Hematopoietic multipotent progenitor cell treated with erythropoietin and hydrocortisone succinate and interleukin-3 and kit ligand, for 4 days (in vitro differentiated cells): ENCODE results near the gene CADPS2.
"Not testable (repeated sequence)": the region's sequence is repeated elsewhere in the genome, so short reads cannot be mapped to it uniquely, and the experiment has no call there.

ENCODE experiments used
- DNase-seq: peaks from one replicate; pipeline ENCODE4 v3.0.0-alpha.2; 2015

Gene CADPS2

DNA sequence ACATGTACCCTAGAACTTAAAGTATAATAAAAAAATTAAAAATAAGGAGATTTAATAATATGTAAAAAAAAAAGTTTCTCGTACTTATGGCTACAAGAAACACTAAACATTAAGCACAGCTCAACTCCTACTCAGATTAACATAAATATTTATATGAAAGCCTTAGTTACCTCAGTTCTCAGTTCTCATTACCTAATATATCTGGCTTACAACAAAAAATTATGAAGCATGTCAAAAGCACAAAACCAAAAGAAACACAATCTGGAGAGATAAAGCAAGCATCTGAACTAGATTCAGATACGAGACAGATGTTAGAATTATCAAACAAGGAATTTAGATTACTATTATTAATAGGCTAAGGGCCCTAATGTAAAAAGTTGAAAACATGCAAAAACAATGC is 227.4 kb downstream of the CADPS2 start:
- no peak for DNase-seq

DNA sequence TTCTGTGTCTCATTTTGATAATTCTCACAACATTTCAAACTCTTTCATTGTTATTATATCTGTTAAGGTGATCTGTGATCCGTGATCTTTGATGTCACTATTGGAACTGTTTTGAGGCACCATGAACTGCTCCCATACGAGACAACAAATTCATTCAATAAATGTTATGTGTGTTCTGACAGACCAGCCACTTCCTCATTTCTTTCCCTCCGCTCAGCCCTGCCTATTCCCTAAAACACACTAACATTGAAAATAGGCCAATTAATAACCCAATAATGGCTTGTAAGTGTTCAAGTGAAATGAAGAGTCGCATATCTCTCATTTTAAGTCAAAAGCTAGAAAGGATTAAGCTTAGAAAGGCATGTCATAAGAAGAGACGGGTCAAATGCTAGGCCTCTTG is 232.6 kb downstream of the CADPS2 start:
- DNase-seq, result no peak

DNA sequence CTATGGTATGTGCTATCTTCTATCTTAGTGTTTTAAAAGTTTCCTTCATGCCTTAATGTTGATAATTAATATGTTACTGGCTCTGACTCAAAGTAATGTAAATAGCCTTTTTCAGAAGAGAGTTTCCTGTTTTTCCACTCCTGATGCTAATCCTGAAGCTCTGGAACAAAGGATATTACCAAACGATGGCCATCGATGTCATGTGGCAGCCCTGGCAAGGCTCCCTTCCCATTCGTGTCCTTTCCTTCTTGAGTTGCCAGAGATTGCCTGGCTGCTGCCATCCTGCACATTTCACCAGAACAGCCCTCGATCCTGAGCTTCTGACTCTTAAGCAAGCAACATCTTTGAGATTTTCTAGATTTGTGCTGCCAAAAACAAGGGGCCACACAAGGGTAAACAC is 233.4 kb downstream of the CADPS2 start:
- DNase-seq, result no peak

DNA sequence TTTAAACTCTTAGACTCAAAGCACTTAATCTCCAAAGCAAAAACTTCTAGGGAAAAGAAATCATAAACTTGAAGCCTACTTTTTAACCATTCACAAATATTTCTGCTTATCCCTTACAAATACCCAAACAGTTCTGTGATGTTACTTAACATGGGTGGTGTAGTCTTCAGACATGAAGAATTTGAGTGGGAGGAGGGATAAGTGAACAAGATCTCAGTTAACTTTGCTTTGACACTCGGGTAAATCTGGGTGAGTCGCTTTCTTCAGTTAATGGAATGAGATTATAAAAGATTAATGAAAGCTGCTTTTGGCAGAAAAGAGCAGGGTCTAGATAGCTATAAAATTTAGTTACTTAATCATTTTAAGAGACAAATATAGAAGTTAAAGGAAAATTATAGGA is 234.8 kb downstream of the CADPS2 start:
- no peak for DNase-seq

DNA sequence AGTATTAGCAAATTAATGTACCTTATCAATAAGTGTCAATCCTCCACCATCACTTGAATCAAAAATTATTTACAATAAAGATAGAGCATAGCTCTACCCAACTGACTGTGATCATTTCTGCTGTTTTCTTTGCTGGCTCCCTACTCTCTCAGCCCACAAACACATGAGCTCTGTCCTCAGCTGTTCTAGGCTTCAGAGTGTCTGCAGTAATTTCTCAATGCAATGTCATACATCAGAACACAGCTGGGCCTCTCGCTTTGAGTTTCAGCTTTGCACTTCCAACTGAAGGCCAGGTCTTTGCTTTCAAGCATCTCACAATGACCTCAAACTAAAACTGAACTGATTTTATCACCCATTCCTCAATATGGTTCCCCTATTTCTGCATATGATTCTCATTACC is 243.0 kb downstream of the CADPS2 start:
- no peak for DNase-seq

DNA sequence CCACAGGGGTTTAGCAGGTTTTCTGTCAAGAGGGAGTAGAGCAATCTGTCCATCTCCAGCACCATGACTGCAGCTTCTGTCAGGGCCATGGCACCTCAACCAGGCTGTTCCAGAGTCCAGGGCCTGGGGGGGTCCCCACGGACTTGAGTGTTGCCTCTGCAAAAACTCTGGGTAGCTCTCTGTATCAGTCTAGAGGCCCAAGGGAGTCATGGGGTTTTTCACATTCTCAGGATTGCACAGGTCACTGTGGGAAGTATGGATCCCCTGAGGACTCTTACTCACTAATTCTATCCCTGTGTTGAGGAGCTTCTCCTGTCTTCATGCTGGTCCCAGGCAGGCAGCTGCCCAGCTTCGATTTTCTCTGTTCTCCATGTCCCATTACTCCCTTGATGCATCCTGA is 247.8 kb downstream of the CADPS2 start:
- no peak for DNase-seq

DNA sequence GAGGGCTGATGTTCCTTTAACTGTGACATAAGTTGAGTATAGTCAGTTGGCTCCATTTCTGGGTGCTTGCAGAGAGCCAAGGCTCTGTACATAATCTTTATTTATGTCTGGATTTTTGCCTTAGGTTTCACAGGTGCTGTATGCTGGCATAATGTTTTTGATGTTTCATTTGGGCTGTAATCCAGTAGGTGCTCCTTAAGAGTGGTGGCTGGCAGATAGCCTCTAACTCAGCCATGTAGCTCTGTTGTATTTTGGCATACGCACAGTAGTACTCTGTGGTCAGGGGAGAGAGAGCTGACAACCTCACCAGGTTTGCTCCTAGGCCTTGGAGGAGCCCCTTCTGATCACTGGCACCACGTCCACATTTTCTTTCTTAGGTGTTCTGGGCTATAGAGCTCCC is 248.5 kb downstream of the CADPS2 start:
- DNase-seq, result no peak

DNA sequence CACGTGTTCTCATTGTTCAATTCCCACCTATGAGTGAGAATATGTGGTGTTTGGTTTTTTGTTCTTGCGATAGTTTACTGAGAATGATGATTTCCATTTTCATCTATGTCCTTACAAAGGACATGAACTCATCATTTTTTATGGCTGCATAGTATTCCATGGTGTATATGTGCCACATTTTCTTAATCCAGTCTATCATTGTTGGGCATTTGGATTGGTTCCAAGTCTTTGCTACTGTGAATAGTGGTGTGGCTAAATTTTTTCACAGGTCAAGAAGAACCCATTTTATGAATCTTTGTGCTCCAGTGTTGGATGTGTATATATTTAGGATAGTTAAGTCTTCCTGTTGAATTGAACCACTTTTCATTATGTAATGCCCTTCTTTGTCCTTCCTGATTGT is 250.8 kb downstream of the CADPS2 start:
- DNase-seq, result not testable (repeated sequence)

DNA sequence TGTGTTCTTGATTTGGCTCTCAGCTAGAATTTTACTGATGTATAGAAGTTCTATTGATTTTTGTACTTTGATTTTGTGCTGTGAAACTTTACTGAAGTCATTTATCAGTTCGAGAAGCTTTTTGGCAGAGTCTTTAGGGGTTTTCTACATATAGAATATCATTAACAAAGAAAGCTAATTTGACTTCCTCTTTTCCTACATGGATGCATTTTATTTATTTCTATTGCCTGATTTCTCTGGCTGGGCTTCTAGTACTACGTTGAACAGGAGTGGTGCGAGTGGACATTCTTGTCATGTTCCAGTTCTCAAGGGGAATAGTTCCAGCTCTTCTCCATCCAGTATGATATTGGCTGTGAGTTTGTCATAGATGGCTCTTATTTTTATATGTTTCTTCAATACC is 252.8 kb downstream of the CADPS2 start:
- DNase-seq, result no peak

DNA sequence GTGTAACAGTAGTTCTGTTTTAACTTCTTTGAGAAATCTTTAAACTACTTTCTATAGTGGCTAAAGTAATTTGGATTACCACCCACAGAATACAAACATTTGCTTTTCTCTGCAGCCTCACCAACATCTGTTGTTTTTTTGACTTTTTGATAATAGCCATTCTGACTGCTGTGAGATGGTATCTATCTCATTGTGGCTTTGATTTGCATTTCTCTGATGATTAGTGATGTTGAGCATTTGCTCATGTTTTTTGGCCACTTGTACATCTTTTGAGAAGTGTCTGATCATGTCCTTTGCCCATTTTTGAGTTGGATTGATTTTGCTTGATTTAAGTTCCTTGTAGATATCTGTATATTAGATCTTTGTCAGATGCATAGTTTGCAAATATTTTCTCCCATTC is 254.0 kb downstream of the CADPS2 start:
- no peak for DNase-seq

DNA sequence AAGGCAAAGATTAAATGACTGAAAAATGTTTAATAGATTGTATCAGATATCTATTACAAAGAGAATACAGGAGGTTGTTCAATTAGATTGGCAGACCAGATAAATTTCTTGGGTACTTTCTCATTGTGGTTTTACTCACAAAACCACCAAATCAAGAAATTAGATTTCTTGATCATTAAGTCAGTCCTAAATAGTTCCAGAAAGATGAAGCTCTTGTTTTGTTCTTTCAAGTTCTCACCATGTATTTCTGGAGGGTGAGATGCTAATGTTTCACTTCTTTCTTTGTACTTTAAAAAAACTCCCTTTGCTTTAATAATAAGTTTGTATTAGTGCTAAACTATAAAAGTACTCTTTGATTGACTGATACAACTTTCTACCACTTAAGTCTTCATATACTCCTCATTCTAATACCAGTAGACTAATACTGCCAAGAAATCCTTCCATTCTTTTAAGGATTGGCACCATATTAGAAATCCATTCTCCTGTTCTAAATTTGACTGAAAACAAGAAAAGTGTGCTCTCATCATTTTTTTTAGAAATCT is 256.8 kb downstream of the CADPS2 start:
- DNase-seq, result no peak

DNA sequence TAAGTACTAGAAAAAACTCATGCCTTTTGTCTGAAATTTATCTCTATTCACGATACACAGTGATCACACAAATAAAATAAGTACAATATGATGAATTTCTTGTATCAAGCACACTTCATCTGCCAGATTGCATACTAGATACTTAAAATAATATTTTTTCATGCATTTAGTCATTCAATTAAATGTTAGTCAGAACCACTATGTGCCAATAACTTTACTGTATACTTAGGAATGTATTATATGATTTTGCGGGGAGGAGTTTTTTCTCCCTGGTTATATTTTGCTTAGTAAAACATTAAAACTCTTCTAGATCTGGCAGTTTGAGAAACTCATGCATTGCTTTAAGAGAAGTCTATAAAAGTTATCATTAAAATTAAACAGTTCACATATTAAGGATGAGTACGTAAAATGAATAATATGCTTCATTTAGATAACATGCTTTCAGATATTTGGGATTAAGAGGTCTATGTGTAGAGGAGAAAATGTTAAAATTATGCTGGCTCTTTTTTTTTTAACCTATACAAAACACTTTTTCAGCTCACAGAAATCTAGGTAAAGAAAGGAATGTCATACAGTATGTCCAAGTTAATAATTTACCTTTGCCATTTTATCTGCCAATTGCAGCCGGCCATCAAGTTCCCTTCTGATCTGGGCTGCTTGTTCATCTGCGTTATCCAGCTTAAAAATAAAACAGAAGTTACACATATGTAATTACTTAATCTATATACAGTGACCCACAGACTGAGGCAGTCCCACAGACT is 257.4 kb downstream of the CADPS2 start:
- DNase-seq, result no peak

DNA sequence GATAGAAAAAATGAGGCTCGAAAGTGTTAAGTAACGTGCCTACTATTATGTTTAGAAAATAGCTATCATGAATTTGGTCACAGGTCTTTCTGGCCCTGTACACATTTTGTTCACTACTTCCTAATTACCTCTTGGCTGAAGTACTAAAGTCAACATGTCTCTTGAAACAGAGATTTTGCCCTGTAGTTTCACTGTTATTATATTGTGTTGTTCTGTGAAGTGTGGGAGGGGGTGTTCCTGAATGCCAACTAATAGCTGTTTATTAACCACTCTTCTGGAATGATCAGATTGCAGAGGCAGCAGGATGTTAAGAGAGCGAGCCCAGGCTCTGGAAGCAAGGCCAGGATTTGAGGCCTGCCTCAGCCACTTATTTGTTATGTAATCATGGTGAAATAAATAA is 259.5 kb downstream of the CADPS2 start:
- no peak for DNase-seq

DNA sequence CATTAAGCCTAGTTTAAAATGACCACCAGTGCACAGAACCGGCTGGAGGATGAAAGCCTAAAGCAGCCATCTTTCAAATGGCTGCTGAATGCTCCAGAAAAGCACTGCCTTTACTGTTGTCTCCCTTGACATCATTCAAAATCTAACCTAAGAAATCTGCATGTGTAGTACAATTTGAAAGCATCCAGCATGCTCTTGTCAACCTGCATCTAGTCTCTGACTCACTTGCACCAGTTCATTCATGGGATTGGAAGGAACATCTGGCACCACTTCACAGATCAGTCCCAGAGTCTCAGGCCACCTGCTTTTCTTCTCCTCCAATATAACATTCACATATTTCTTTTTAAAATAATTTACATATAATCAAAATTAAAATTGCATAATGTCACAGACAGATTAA is 263.6 kb downstream of the CADPS2 start:
- DNase-seq, result no peak

DNA sequence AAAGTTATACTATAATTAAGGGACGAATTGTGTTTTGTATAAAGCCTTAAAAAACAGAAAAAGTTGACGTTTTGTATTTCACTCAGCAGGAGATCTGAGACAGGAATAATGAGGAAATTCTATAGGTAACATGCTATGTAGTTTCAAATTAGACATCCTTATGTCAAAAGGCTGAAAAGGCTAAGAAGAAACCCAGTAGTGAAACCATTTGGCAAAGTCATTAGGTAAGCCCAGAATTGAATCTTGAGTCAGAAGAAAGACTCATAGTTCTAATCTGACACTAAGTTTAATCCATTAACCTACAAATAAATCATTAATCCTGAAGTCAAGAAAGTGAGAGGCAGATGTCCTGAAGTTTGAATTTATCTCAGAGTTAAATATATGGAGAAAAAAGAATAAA is 266.6 kb downstream of the CADPS2 start:
- no peak for DNase-seq

DNA sequence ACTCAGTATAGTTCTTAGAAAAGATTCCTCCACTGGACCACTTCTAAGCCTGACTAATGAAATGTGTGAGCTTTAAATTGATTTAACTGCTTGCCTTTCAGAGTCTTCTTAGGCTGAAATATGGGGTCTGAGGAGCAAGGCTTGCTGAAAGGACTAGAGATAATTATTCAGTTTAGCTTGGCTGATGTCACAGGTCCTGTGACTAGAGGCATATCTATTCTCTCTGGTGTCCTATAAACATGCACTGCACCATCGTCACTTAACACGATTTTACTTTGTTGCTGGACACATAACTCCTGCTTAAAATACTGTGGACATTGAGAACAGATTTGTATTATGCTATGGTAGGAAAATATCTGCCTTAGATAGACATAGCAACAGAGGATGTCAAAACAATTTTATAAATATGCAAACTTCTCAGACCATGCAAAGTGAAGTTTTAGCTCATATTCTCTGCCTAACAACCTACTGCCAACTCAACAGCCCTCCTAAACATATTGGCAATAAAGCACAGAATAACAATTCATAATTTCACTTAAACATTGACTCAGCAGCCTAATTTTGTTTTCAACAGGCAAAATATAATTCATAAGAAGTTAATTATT is 267.6 kb downstream of the CADPS2 start:
- no peak for DNase-seq

DNA sequence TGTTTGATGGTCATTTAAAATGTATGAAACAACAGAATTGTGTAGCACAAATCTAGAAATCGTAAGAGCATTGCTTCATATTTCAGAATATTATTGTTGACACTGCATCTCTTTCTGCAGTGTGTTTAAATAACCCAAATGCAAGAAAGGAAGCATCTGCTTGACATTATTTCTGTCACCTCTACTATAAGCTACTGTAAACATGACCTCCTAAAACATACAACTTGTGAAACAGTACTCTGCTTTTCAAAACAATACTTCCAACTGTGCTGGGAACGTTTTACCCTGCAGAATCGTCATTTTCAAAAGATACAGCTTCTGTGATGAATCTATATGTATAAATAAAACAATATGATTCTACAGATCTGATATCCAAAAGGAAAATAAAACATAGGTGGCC is 269.3 kb downstream of the CADPS2 start:
- DNase-seq, result no peak

DNA sequence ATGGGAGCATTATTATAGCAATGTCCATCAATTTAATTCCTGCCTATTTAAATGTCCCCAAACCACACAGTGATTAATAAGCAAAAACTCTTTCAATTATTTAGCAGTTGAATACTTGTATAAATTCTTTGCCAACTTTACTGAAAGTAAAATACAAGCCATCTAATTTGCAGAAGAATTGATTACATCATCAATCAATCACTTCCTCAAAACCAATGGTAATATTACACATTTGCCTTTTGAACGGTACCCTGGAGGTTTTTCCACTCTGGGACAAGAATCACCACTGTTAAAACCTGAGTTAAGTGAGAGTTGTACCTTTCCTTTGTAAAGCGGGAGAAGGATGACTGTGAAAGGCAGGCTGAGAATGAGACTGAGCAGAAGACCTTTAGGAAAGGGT is 280.3 kb downstream of the CADPS2 start:
- no peak for DNase-seq

DNA sequence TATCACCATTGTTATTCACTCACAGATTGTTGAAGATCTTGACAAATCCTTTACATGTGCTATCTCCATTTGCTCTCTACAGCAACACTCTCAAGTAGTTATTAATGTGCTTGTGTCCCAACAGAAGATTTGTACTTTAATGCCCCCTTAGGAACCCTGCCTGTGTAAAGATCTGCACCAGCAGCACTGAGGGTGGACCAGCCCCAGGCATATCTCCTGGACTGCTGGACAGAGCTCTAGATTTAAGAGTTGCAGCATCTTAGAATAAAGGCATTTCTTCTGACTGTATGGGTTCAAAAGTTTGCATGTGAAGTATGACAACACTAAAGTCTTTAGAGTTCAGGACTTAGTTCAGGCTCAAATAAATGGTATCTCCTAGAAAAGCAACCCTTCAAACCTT is 282.0 kb downstream of the CADPS2 start:
- no peak for DNase-seq

DNA sequence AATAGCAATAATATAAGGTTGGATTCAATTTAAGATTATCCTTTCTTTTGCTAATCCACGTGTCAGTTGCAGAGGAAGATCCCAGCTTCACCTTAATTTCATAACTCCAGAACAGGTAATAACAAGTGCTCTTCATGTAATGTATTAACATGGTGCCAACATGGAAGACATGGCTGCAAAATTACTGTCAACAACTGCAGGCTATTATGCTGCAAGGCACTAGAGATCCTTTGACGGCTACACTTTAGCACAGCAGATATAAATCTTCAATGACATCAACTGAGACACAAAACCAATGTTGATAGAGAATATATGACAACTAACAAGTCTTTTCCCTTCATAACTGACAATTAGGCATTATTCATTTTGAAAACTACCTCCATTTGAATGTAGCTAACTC is 283.5 kb downstream of the CADPS2 start:
- DNase-seq, result no peak

DNA sequence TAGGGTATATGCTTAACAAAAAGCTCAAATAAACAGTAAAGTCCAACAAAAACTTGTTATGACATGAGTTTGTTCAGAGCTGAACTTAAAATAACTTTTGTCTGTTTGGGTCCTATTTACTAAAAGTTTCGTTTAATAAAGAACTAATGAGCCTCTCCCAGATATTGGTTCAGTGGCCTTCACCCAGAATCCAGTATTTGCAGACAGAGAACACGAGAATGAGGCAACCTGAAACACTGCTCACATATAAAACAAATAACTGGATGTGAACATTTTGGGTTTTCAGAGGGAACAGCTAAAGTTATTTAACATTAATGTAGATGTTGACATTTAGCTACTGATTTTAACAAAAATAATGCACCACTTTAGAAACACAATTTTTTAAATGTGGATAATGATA is 285.6 kb downstream of the CADPS2 start:
- no peak for DNase-seq

DNA sequence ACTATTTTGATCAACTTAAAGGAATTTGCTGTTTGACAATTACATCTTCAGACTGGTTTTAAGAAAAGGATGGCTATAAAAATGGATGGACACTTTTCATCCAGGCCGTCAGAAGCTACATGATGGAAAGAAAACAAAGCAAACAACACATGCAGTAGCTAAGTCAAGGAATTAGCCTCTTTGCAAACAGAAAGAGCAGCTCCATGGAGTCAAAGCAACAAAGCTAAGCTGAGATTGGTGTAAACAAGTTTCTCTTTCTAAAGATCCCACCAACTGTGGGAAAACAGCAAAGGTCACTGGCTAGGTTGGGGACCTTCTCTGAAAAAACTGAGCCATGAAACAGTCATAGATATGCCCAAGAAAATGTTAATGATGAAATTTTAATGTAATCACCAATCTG is 286.2 kb downstream of the CADPS2 start:
- DNase-seq, result no peak

DNA sequence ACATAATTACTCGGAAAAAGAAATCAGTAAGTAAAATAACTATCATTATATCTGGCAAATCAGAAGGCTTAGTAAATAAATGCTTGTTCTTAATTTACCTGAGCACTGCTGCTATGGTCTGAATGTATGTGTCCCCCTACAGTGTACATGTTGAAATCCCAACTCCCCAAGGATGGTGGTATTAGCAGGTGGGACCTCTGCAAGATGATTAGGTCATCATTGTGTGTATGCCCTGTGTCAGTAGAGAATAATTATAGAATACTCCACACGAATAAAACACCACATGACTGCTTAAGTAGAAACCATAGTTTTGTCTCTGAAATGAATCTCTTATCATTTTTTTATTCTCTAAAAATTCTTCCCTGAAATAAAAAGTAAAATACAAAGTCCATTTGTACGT is 289.0 kb downstream of the CADPS2 start:
- no peak for DNase-seq

DNA sequence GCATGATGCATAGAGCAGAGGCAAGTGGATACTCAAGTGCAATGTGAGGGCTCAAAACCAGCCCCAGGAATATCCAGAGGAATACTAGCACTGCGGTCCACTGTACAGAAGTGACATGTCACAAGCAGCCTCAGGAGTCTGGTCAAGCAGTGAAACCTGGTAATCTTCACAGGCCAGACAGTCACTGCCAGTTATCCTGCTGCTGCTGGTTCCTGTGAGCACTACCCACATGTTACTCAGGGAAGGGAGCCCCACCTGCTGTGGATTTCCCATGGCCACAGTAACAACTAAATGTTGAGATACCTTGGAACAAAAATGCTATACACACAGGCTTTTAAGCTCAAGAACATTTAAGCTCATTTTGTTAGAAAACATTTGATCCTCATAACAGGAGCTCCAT is 290.4 kb downstream of the CADPS2 start:
- DNase-seq, result no peak

DNA sequence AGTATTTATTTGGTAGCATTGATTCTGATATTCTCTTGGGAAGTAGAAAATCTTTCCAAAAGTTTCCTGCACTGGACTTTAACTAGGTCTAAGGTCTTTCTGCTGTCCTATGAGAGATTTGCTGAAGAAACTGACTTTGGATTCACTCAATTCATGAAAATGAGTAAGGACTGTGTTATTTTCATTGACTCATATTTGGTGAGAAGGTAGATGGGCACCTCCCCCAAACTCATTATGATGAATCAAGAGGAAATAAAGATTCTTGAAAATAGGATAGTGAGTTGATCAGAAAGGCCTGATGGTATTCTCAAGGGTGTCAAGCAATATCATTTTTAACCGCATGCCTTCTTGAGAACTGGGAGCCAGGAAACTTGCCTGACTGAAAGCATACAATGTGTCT is 297.6 kb downstream of the CADPS2 start:
- no peak for DNase-seq
